ENCODE data around the gene DNASE1L3. TPM values are rescaled to one million over a fixed set of nuclear protein-coding genes. Genes with fewer than 3 reads are reported as not detected.

DNASE1L3 gene
- total and polyA plus RNA-seq, 2 of the 13 experiments (the other 11 are each of a cell fraction or from before 2014, with no cell fraction given), result 0.86 to 1.7 TPM

DNA sequence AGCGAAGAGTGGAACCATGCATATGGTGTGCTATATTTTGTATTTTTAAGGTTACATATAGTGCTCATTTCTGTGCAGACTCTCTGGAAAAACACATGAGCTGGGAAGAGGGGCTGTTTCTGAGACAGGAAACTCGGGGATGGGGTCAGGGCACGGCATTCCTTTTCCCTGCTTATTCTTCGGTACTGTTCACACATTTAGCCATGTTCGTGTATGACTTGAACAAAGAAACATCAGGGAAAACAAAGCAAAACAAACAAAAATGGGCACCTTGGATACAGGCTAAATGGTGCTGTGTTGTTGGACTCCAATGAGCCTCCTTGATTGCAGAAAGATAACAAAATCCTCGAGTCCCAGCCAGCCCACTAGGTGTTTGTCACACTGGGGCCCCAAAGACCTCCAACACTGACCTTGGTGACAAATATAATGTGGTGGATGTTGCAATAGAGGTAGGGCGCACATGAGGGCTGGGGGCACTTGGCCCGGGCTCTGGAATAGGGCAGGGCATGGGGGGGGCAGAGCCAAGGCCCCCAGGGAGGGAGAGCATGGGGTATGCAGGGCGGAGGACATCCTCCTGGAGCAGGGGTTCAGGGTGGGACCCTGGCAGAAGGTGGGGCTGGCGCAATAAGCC, 19.3 kb downstream of the DNASE1L3 start (continued):
- no peak; the same call in 1 of the 2 replicates for TF ChIP-seq ZNF142 (CRISPR knock-in tag; IDR thresholded peaks at IDR 0.05)
- peak; percentile 35; the same call in 1 of the 2 replicates for TF ChIP-seq REPIN1 (CRISPR knock-in tag; IDR thresholded peaks at IDR 0.05; ENCODE audit: borderline replicate concordance, low read depth)
- TF ChIP-seq HNF4A (CRISPR knock-in tag; IDR thresholded peaks at IDR 0.05), result peak; percentile 65; the same call in 1 of the 2 replicates
- TF ChIP-seq, protein P1, sequence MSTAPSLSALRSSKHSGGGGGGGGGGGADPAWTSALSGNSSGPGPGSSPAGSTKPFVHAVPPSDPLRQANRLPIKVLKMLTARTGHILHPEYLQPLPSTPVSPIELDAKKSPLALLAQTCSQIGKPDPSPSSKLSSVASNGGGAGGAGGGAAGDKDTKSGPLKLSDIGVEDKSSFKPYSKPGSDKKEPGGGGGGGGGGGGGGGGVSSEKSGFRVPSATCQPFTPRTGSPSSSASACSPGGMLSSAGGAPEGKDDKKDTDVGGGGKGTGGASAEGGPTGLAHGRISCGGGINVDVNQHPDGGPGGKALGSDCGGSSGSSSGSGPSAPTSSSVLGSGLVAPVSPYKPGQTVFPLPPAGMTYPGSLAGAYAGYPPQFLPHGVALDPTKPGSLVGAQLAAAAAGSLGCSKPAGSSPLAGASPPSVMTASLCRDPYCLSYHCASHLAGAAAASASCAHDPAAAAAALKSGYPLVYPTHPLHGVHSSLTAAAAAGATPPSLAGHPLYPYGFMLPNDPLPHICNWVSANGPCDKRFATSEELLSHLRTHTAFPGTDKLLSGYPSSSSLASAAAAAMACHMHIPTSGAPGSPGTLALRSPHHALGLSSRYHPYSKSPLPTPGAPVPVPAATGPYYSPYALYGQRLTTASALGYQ (CRISPR knock-in tag; IDR thresholded peaks at IDR 0.05), result peak; percentile 58
- TF ChIP-seq ZNF260 (CRISPR knock-in tag; IDR thresholded peaks at IDR 0.05; ENCODE audit: borderline replicate concordance, low read depth), result no peak
- TF ChIP-seq AKAP8 (CRISPR knock-in tag; IDR thresholded peaks at IDR 0.05), result no peak
- no peak for TF ChIP-seq SP2 (CRISPR knock-in tag; IDR thresholded peaks at IDR 0.05)
- peak; percentile 93 for TF ChIP-seq ZBTB7B (CRISPR knock-in tag; IDR thresholded peaks at IDR 0.05)
- TF ChIP-seq BHLHE40 (IDR thresholded peaks at IDR 0.05; ENCODE audit: low read length), result no peak
- no peak for TF ChIP-seq ZNF660 (CRISPR knock-in tag; IDR thresholded peaks at IDR 0.05; ENCODE audit: borderline replicate concordance, low read depth)
- TF ChIP-seq, protein P2, sequence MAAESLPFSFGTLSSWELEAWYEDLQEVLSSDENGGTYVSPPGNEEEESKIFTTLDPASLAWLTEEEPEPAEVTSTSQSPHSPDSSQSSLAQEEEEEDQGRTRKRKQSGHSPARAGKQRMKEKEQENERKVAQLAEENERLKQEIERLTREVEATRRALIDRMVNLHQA (CRISPR knock-in tag; IDR thresholded peaks at IDR 0.05), result no peak
- TF ChIP-seq, protein P3, sequence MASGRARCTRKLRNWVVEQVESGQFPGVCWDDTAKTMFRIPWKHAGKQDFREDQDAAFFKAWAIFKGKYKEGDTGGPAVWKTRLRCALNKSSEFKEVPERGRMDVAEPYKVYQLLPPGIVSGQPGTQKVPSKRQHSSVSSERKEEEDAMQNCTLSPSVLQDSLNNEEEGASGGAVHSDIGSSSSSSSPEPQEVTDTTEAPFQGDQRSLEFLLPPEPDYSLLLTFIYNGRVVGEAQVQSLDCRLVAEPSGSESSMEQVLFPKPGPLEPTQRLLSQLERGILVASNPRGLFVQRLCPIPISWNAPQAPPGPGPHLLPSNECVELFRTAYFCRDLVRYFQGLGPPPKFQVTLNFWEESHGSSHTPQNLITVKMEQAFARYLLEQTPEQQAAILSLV (CRISPR knock-in tag; IDR thresholded peaks at IDR 0.05; ENCODE audit: borderline replicate concordance), result 0 out of 2 replicates have a peak, but pooled peaks have one; percentile 40
- no peak for TF ChIP-seq ZNF710 (CRISPR knock-in tag; IDR thresholded peaks at IDR 0.05; ENCODE audit: borderline replicate concordance)
- no peak for TF ChIP-seq ARNT2 (CRISPR knock-in tag; IDR thresholded peaks at IDR 0.05; ENCODE audit: low read depth)
- TF ChIP-seq THAP11 (CRISPR knock-in tag; IDR thresholded peaks at IDR 0.05), result no peak
- TF ChIP-seq, protein P4, sequence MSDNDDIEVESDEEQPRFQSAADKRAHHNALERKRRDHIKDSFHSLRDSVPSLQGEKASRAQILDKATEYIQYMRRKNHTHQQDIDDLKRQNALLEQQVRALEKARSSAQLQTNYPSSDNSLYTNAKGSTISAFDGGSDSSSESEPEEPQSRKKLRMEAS (IDR thresholded peaks at IDR 0.05), result 0 out of 2 replicates have a peak, but pooled peaks have one; percentile 33
- TF ChIP-seq ZNF230 (CRISPR knock-in tag; IDR thresholded peaks at IDR 0.05), result no peak
